ENCODE data around the gene C19orf47.

DNA sequence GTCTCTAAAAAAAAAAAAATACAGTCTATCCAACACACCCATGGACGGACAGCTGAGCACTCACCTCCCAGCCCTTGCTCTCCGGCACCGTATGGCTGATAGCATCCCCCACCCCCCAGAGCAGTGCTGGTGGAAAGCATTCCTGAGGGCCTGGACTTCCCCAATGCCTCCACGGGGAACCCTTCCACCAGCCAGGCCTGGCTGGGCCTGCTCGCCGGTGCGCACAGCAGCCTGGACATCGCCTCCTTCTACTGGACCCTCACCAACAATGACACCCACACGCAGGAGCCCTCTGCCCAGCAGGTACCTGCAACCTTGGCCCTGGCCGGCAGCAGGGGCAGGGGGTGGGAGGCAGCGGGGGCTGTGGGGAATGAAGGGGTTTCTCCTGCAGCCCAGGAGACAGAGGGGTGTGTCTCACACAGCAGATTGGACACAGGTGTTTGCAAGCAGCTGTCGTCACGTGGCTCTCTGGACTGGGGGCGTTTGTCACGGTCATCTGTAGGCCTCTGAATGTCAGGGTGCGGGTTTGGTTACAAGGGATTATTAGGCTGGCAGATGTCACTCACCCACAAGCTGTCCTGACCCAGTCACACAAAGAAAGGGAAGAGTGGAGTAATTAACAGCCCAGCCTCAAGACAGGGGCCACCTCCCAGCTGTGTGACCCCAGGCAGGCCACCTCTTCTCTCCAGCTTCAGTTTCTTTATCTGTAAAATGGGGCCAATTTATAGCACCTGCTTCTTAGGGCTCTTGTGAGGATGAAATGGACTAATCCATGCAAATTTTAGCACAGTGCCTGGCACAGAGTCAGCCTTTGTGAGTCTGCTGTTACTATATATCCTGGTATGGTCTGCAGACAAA lies 19.6 kb upstream of the C19orf47 start:
- TF ChIP-seq, protein P1, sequence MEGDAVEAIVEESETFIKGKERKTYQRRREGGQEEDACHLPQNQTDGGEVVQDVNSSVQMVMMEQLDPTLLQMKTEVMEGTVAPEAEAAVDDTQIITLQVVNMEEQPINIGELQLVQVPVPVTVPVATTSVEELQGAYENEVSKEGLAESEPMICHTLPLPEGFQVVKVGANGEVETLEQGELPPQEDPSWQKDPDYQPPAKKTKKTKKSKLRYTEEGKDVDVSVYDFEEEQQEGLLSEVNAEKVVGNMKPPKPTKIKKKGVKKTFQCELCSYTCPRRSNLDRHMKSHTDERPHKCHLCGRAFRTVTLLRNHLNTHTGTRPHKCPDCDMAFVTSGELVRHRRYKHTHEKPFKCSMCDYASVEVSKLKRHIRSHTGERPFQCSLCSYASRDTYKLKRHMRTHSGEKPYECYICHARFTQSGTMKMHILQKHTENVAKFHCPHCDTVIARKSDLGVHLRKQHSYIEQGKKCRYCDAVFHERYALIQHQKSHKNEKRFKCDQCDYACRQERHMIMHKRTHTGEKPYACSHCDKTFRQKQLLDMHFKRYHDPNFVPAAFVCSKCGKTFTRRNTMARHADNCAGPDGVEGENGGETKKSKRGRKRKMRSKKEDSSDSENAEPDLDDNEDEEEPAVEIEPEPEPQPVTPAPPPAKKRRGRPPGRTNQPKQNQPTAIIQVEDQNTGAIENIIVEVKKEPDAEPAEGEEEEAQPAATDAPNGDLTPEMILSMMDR (IDR thresholded peaks at IDR 0.05 in 4 of 5, conservative IDR thresholded peaks at IDR 0.05 in 1 of 5), result no peak
- TF ChIP-seq POLR2A (IDR thresholded peaks at IDR 0.05), result no peak
